ENCODE data around the gene NEK10. TPM values are rescaled to one million over a fixed set of nuclear protein-coding genes. Genes with fewer than 3 reads are reported as not detected.
"Not testable (repeated sequence)": the region's sequence is repeated elsewhere in the genome, so short reads cannot be mapped to it uniquely, and the experiment has no call there.

The NEK10 gene
- total RNA-seq, 2 donors from 2014 or later: 5.1 to 6.1 TPM

- intact Hi-C loops (cut with DNase I): no loop called here
- ATAC-seq: no peak
- DNase-seq: no peak
These were observed 15.0 kb downstream of the NEK10 start for GRCh38 chr3:27354161-27354560.

- ATAC-seq (no peak), DNase-seq (no peak)
- intact Hi-C loops (cut with DNase I): no loop called here
These were observed 16.0 kb downstream of the NEK10 start for GRCh38 chr3:27353221-27353620.

GRCh38 chr3:27352047-27352446 is 17.1 kb downstream of the NEK10 start:
- ATAC-seq (no peak), DNase-seq (no peak)
- intact Hi-C loops (cut with DNase I): no loop called here

GRCh38 chr3:27349832-27350231 is 19.4 kb downstream of the NEK10 start:
- no peak for ATAC-seq
- intact Hi-C loops (cut with DNase I): no loop called here

GRCh38 chr3:27345959-27346865 is 23.0 kb downstream of the NEK10 start:
- DNase-seq: no peak
- intact Hi-C loops (cut with DNase I): no loop called here
- peak; percentile 65 to 74 for ATAC-seq

More at GRCh38 chr3:27349832-27350231, 19.4 kb downstream of the NEK10 start:
- no peak for DNase-seq

GRCh38 chr3:27345493-27345892 is 23.7 kb downstream of the NEK10 start:
- intact Hi-C loops (cut with DNase I): no loop called here
- ATAC-seq (peak in 1 of 2 donors; percentile 33), DNase-seq (no peak)

- DNase-seq: no peak
- intact Hi-C loops (cut with DNase I): no loop called here
- ATAC-seq: no peak
These were observed 24.1 kb downstream of the NEK10 start for GRCh38 chr3:27345045-27345444.

GRCh38 chr3:27344192-27344591 is 25.0 kb downstream of the NEK10 start:
- intact Hi-C loops (cut with DNase I): no loop called here
- ATAC-seq (no peak), DNase-seq (no peak)

GRCh38 chr3:27342267-27342666 is 26.9 kb downstream of the NEK10 start:
- intact Hi-C loops (cut with DNase I): no loop called here
- DNase-seq (no peak), ATAC-seq (no peak)

- intact Hi-C loops (cut with DNase I): no loop called here
- DNase-seq: no peak
- no peak for ATAC-seq
These were observed 28.6 kb downstream of the NEK10 start for GRCh38 chr3:27340534-27340933.

GRCh38 chr3:27335571-27335970 is 33.6 kb downstream of the NEK10 start:
- intact Hi-C loops (cut with DNase I): no loop called here
- DNase-seq (no peak), ATAC-seq (no peak)

GRCh38 chr3:27333843-27334242 is 35.3 kb downstream of the NEK10 start:
- intact Hi-C loops (cut with DNase I): no loop called here
- no peak for DNase-seq
- no peak for ATAC-seq

- ATAC-seq, DNase-seq: not testable (repeated sequence)
These were observed 40.0 kb downstream of the NEK10 start for GRCh38 chr3:27328982-27329762.

GRCh38 chr3:27326629-27327545 is 42.3 kb downstream of the NEK10 start:
- ATAC-seq (peak; percentile 83 to 89), DNase-seq (peak; percentile 28)
- intact Hi-C loops (cut with DNase I): no loop called here

More at GRCh38 chr3:27328982-27329762, 40.0 kb downstream of the NEK10 start:
- intact Hi-C loops (cut with DNase I): not testable (repeated sequence)

GRCh38 chr3:27326202-27326601 is 43.0 kb downstream of the NEK10 start:
- ATAC-seq (no peak), DNase-seq (no peak)
- intact Hi-C loops (cut with DNase I): no loop called here

- intact Hi-C loops (cut with DNase I): no loop called here
- no peak for ATAC-seq
- no peak for DNase-seq
These were observed 43.8 kb downstream of the NEK10 start for GRCh38 chr3:27325419-27325818.

- intact Hi-C loops (cut with DNase I): no loop called here
- DNase-seq (no peak), ATAC-seq (no peak)
These were observed 44.5 kb downstream of the NEK10 start for GRCh38 chr3:27324686-27325085.

GRCh38 chr3:27323087-27323570 is 46.1 kb downstream of the NEK10 start:
- ATAC-seq: no peak
- intact Hi-C loops (cut with DNase I): no loop called here
- no peak for DNase-seq

GRCh38 chr3:27322634-27323033 is 46.5 kb downstream of the NEK10 start:
- intact Hi-C loops (cut with DNase I): no loop called here
- ATAC-seq (no peak), DNase-seq (no peak)

Data from left cardiac atrium (tissue), 4 donors.